HCT116 (cell line): ENCODE measurements around the gene FGG. TPM values are rescaled to one million over a fixed set of nuclear protein-coding genes. Genes with fewer than 3 reads are reported as not detected.

Experiments used
- ATAC-seq: fragments of 200-7000 bp; cut with Tn5 transposase; 2 replicates; pipeline ENCODE4 v1.9.1; 2020; ENCODE audit warnings: mild to moderate bottlenecking, moderate library complexity
- BruUV-seq: library from RNA; stranded (reverse); fragments of 400-500 nt; replicated peaks from 2 replicates; lab custom pipeline; 2021; lab: Mats Ljungman, UMichigan
- CTCF ChIA-PET: fragments of 300-600 bp; sonication (Branson Sonifier 250); formaldehyde crosslinking; loops from one replicate; lab custom pipeline; 2021; ENCODE audit warnings: antibody characterized with exemption; lab: Charles Lee
- POLR2A ChIA-PET: fragments of 300-600, 350-600 bp; sonication (Branson Sonifier 250); formaldehyde crosslinking; loops from one replicate; lab custom pipeline; 2021; ENCODE audit warnings: antibody characterized with exemption; lab: Charles Lee
- RAD21 ChIA-PET, 2 experiments: fragments of 300-600 bp; sonication (Branson Sonifier 250); formaldehyde crosslinking; loops; one replicate each; lab custom pipeline; 2023; ENCODE audit warnings: low total read pairs in 2 of 2; ENCODE audit not compliant: uncharacterized antibody in 2 of 2, unreplicated experiment in 2 of 2, low non-redundant PET in 1 of 2; lab: Charles Lee
- DNase-seq: peaks from one replicate; pipeline ENCODE4 v3.0.0-alpha.2; 2010; ENCODE audit warnings: low read depth, low spot score
- H2AFZ ChIP-seq: fragments of 200-600 bp; shearing (Covaris generic), sonication (generic); 2 replicates; pipeline ENCODE4 v1.6.1; 2017; ENCODE audit warnings: low read depth, mixed run types, mixed read lengths, antibody characterized with exemption, low read length; ENCODE audit not compliant: poor library complexity, severe bottlenecking
- H3K27ac ChIP-seq: 2 replicates; pipeline ENCODE4 v1.5.1; 2012; ENCODE audit warnings: low read depth, low read length
- H3K27me3 ChIP-seq: fragments of 200-600 bp; sonication (generic); 2 replicates; pipeline ENCODE4 v1.6.1; 2016; ENCODE audit warnings: mixed run types, low read length, mixed read lengths; ENCODE audit not compliant: insufficient read depth
- H3K36me3 ChIP-seq, 2 experiments: fragments of 200-500 bp in 1 of 2; fragments of 200-600 bp in 1 of 2; sonication (Bioruptor generic) in 1 of 2; sonication (generic) in 1 of 2; 2 replicates each; pipeline versions ENCODE4 v1.5.1 to v1.6.1; 2014 to 2016; ENCODE audit warnings: low read length in 2 of 2, inconsistent platforms in 1 of 2, mixed read lengths in 1 of 2, mixed run types in 1 of 2; ENCODE audit not compliant: insufficient read depth in 2 of 2, control insufficient read depth in 1 of 2
- H3K4me1 ChIP-seq, 2 experiments: fragments of 200-600 bp in 1 of 2; sonication (generic) in 1 of 2; 2 replicates each; pipeline versions ENCODE4 v1.5.1 to v1.6.1; 2012 to 2017; ENCODE audit warnings: low read length in 2 of 2, inconsistent platforms in 1 of 2, mild to moderate bottlenecking in 1 of 2, mixed read lengths in 1 of 2, mixed run types in 1 of 2, moderate library complexity in 1 of 2; ENCODE audit not compliant: insufficient read depth in 2 of 2, control insufficient read depth in 1 of 2
- H3K4me2 ChIP-seq: fragments of 200-600 bp; sonication (generic); 2 replicates; pipeline ENCODE4 v1.6.1; 2017; ENCODE audit warnings: mixed run types, low read length, mixed read lengths
- H3K4me3 ChIP-seq, 2 experiments: fragments of 200-600 bp in 1 of 2; sonication (generic) in 1 of 2; replicated peaks in 1 of 2; 2 replicates each; pipeline ENCODE4 v1.5.1; 2011 to 2016; ENCODE audit warnings: low read length in 2 of 2, control low read depth in 1 of 2, low read depth in 1 of 2, mild to moderate bottlenecking in 1 of 2, mixed read lengths in 1 of 2, mixed run types in 1 of 2
- H3K79me2 ChIP-seq: fragments of 200-600 bp; sonication (generic); 2 replicates; pipeline ENCODE4 v1.6.1; 2017; ENCODE audit warnings: mild to moderate bottlenecking, mixed run types, low read length, moderate library complexity, mixed read lengths; ENCODE audit not compliant: insufficient read depth
- H3K9ac ChIP-seq: fragments of 200-600 bp; sonication (generic); 2 replicates; pipeline ENCODE4 v1.6.1; 2016; ENCODE audit warnings: low read length, mixed read lengths
- H3K9me2 ChIP-seq: fragments of 200-600 bp; sonication (generic), shearing (Covaris generic); 2 replicates; pipeline ENCODE4 v1.6.1; 2017; ENCODE audit warnings: mixed run types, mild to moderate bottlenecking, moderate library complexity; ENCODE audit not compliant: insufficient read depth
- H3K9me3 ChIP-seq, 2 experiments: fragments of 200-500 bp in 1 of 2; fragments of 200-600 bp in 1 of 2; sonication (Bioruptor generic) in 1 of 2; sonication (generic) in 1 of 2; 2 replicates each; pipeline ENCODE4 v1.6.1; 2014 to 2017; ENCODE audit warnings: low read length in 2 of 2, mixed read lengths in 2 of 2, inconsistent platforms in 1 of 2, low read depth in 1 of 2, mild to moderate bottlenecking in 1 of 2, mixed run types in 1 of 2, moderate library complexity in 1 of 2; ENCODE audit not compliant: control insufficient read depth in 1 of 2, insufficient read depth in 1 of 2
- H4K20me1 ChIP-seq: fragments of 200-600 bp; sonication (generic), shearing (Covaris generic); 2 replicates; pipeline ENCODE4 v1.6.1; 2017; ENCODE audit warnings: mixed run types, mild to moderate bottlenecking, moderate library complexity; ENCODE audit not compliant: insufficient read depth
- CBX3 ChIP-seq: IDR thresholded peaks from 2 replicates; pipeline ENCODE4 v1.6.1; 2012; ENCODE audit warnings: low read depth
- ELF1 ChIP-seq: IDR thresholded peaks from 2 replicates; pipeline ENCODE4 v1.6.1; 2012; ENCODE audit warnings: low read depth, borderline replicate concordance
- FOSL1 ChIP-seq: IDR thresholded peaks from 2 replicates; pipeline ENCODE4 v1.6.1; 2012; ENCODE audit warnings: low read depth
- MAX ChIP-seq: IDR thresholded peaks from 2 replicates; pipeline ENCODE4 v1.6.1; 2012
- POLR2A ChIP-seq: IDR thresholded peaks from 2 replicates; pipeline ENCODE4 v1.7.0; 2011; ENCODE audit warnings: borderline replicate concordance; ENCODE audit not compliant: insufficient read depth, insufficient read length; ENCODE audit errors: extremely low read depth
- POLR2AphosphoS5 ChIP-seq: IDR thresholded peaks from 2 replicates; pipeline ENCODE4 v1.6.1; 2011; ENCODE audit warnings: mild to moderate bottlenecking, low read depth, low read length, moderate library complexity
- REST ChIP-seq: IDR thresholded peaks from 2 replicates; pipeline ENCODE4 v1.6.1; 2012; ENCODE audit warnings: low read depth
- SIN3A ChIP-seq: IDR thresholded peaks from 2 replicates; pipeline ENCODE4 v1.6.1; 2012; ENCODE audit warnings: low read depth
- YY1 ChIP-seq: IDR thresholded peaks from 2 replicates; pipeline ENCODE4 v1.6.1; 2011; ENCODE audit warnings: low read length, low read depth, moderate library complexity, mild to moderate bottlenecking; ENCODE audit not compliant: insufficient replicate concordance; ENCODE audit errors: extremely low read depth
- ZNF274 ChIP-seq: fragments of 200-500 bp; sonication (Bioruptor generic); IDR thresholded peaks from 2 replicates; pipeline ENCODE4 v1.6.1; 2014; ENCODE audit warnings: mild to moderate bottlenecking, low read depth, low read length, inconsistent platforms
- intact Hi-C: fragments of 100-400 bp; cut with micrococcal nuclease; formaldehyde crosslinking; loops from 2 replicates; pipeline ENCODE4 v1.10.0; 2022
- total RNA-seq: library from RNA; stranded (reverse); gene quantifications from one replicate; pipeline ENCODE4 v1.2.1, GENCODE V29; 2021; ENCODE audit not compliant: unreplicated experiment

The FGG gene
- total RNA-seq, 1 experiment from 2014 or later: 2.7 TPM

GRCh38 chr4:154590329-154591006 is 22.0 kb downstream of the FGG start, which contains the start of gene FGA:
FGA (minus strand) TSS chr4:154590742; CDS start chr4:154590687, 55 bp downstream.
- Histone ChIP-seq H3K9me3 (no peaks in the 10 kb centered on the region), H3K79me2 (no peaks in the 10 kb centered on the region), H3K27ac (no peak within 1 kb of the TSS), H4K20me1 (no peaks in the 10 kb centered on the region), H3K36me3 (no peaks in the 10 kb centered on the region), H2AFZ (no peak within 1 kb of the TSS), H3K9me2 (no peaks in the 10 kb centered on the region), H3K9ac (no peak within 1 kb of the TSS), H3K4me1 (no peaks in the 10 kb centered on the region), H3K4me2 (no peak within 1 kb of the TSS), H3K27me3 (no peaks in the 10 kb centered on the region), H3K4me3 (no peak within 1 kb of the TSS)
- BruUV-seq: no TSS peak
- TF ChIP-seq SIN3A (no peak), CBX3 (no peak), FOSL1 (no peak), YY1 (no peak), POLR2A (no peak), ELF1 (no peak), REST (no peak), ZNF274 (no peak), POLR2AphosphoS5 (no peak), MAX (no peak)
- intact Hi-C loops: no loop called here
- ChIA-PET CTCF (interaction anchor here (1.4 kb wide), 1 partner anchor 28 kb away, joined by 6 read pairs; no protein-coding TSS in a partner anchor), RAD21 (no interaction called here), POLR2A (no interaction called here)
- no peak for DNase-seq
- ATAC-seq: no peak
